Measurements from ENCODE around the gene GPSM3. TPM values are rescaled to one million over a fixed set of nuclear protein-coding genes. Genes with fewer than 3 reads are reported as not detected.

Gene GPSM3
- total and polyA plus RNA-seq, 5 donors from 2014 or later = 82.4 to 202 (median 103) TPM

Other genes with a start within 250 kb of the GPSM3 start
- gene CFB, start 246.5 kb downstream of the GPSM3 start, total RNA-seq = 0.64 TPM
- 1 to 10 TPM in 3 of 4 donors, under 1 TPM in 1; 0.68 to 1.9 (median 1.6) TPM for gene CFB, start 246.5 kb downstream of the GPSM3 start, polyA plus RNA-seq
- gene NELFE, start 233.7 kb downstream of the GPSM3 start, total RNA-seq = 51.4 TPM
- 10 to 100 TPM; 52.9 to 62.3 (median 60.5) TPM for gene NELFE, start 233.7 kb downstream of the GPSM3 start, polyA plus RNA-seq
- gene SKIC2, start 233.5 kb downstream of the GPSM3 start, total RNA-seq = 101 TPM
- gene SKIC2, start 233.5 kb downstream of the GPSM3 start, polyA plus RNA-seq = 10 to 100 TPM; 16.2 to 20.9 (median 17.5) TPM
- gene DXO, start 220.5 kb downstream of the GPSM3 start, total RNA-seq = 47.7 TPM
- 10 to 100 TPM in 2 of 4 donors, 1 to 10 TPM in 2; 8.4 to 10.5 (median 9.6) TPM for gene DXO, start 220.5 kb downstream of the GPSM3 start, polyA plus RNA-seq
- 4.0 TPM for gene C4A, start 210.6 kb downstream of the GPSM3 start, total RNA-seq
- under 1 TPM in 2 of 4 donors, not detected in 2; 0.28 to 0.30 TPM for gene C4A, start 210.6 kb downstream of the GPSM3 start, polyA plus RNA-seq
- 3.6 TPM for gene C4B, start 177.8 kb downstream of the GPSM3 start, total RNA-seq
- gene C4B, start 177.8 kb downstream of the GPSM3 start, polyA plus RNA-seq = under 1 TPM in 1 of 4 donors, not detected in 3; 0.52 TPM
- not detected for gene CYP21A2, start 154.2 kb downstream of the GPSM3 start, total RNA-seq
- not detected for gene CYP21A2, start 154.2 kb downstream of the GPSM3 start, polyA plus RNA-seq
- gene TNXB, start 83.3 kb downstream of the GPSM3 start, total RNA-seq = 11.2 TPM
- gene TNXB, start 83.3 kb downstream of the GPSM3 start, polyA plus RNA-seq = under 1 TPM in 2 of 4 donors, not detected in 2; 0.15 to 0.46 TPM
- gene ATF6B, start 64.4 kb downstream of the GPSM3 start, total RNA-seq = 117 TPM
- gene ATF6B, start 64.4 kb downstream of the GPSM3 start, polyA plus RNA-seq = 10 to 100 TPM; 20.0 to 27.7 (median 24.2) TPM
- 1.5 TPM for gene FKBPL, start 62.4 kb downstream of the GPSM3 start, total RNA-seq
- 1 to 10 TPM; 1.2 to 1.5 (median 1.4) TPM for gene FKBPL, start 62.4 kb downstream of the GPSM3 start, polyA plus RNA-seq
- 0.39 TPM for gene PRRT1, start 40.7 kb downstream of the GPSM3 start, total RNA-seq
- under 1 TPM in 3 of 4 donors, not detected in 1; 0.13 to 0.55 (median 0.18) TPM for gene PRRT1, start 40.7 kb downstream of the GPSM3 start, polyA plus RNA-seq
- 4.8 TPM for gene PPT2, start 38.5 kb downstream of the GPSM3 start, total RNA-seq
- gene PPT2, start 38.5 kb downstream of the GPSM3 start, polyA plus RNA-seq = 1 to 10 TPM; 3.1 to 6.2 (median 5.4) TPM
- 9.9 TPM for gene EGFL8, start 28.0 kb downstream of the GPSM3 start, total RNA-seq
- under 1 TPM in 1 of 4 donors, not detected in 3; 0.60 TPM for gene EGFL8, start 28.0 kb downstream of the GPSM3 start, polyA plus RNA-seq
- gene AGPAT1, start 16.6 kb downstream of the GPSM3 start, total RNA-seq = 23.9 TPM
- gene AGPAT1, start 16.6 kb downstream of the GPSM3 start, polyA plus RNA-seq = 10 to 100 TPM; 11.8 to 15.2 (median 14.3) TPM
- 30.0 TPM for gene RNF5, start 14.2 kb downstream of the GPSM3 start, total RNA-seq
- gene RNF5, start 14.2 kb downstream of the GPSM3 start, polyA plus RNA-seq = 100 to 1,000 TPM; 117 to 135 (median 131) TPM
- gene AGER, start 8.4 kb downstream of the GPSM3 start, total RNA-seq = 27.8 TPM
- gene AGER, start 8.4 kb downstream of the GPSM3 start, polyA plus RNA-seq = under 1 TPM in 2 of 4 donors, not detected in 2; 0.44 to 0.52 TPM
- 106 TPM for gene PBX2, start 2.4 kb downstream of the GPSM3 start, total RNA-seq
- 1 to 10 TPM; 1.7 to 2.7 (median 1.9) TPM for gene PBX2, start 2.4 kb downstream of the GPSM3 start, polyA plus RNA-seq
- gene NOTCH4, start 31.4 kb upstream of the GPSM3 start, total RNA-seq = 0.86 TPM
- under 1 TPM in 3 of 4 donors, not detected in 1; 0.36 to 0.86 (median 0.40) TPM for gene NOTCH4, start 31.4 kb upstream of the GPSM3 start, polyA plus RNA-seq
- not detected for gene TSBP1, start 179.3 kb upstream of the GPSM3 start, total RNA-seq
- gene TSBP1, start 179.3 kb upstream of the GPSM3 start, polyA plus RNA-seq = not detected
- not detected for gene BTNL2, start 214.5 kb upstream of the GPSM3 start, total RNA-seq
- not detected for gene BTNL2, start 214.5 kb upstream of the GPSM3 start, polyA plus RNA-seq
- gene HLA-DRA, start 247.2 kb upstream of the GPSM3 start, total RNA-seq = 100 TPM
- 100 to 1,000 TPM; 118 to 296 (median 179) TPM for gene HLA-DRA, start 247.2 kb upstream of the GPSM3 start, polyA plus RNA-seq